ENCODE measurements around the gene IKZF4. TPM values are rescaled to one million over a fixed set of nuclear protein-coding genes. Genes with fewer than 3 reads are reported as not detected.

Gene IKZF4
- total RNA-seq, 1 experiment from 2014 or later: 13.6 TPM

GRCh38 chr12:56041552-56042429 lies 20.9 kb downstream of the IKZF4 start, which contains the start of gene RPS26 (continued):
- peak; percentile 66; the same call in 1 of the 2 replicates for TF ChIP-seq IRF1 (CRISPR knock-in tag; IDR thresholded peaks at IDR 0.05)
- TF ChIP-seq AFF4 (CRISPR knock-in tag; IDR thresholded peaks at IDR 0.05; ENCODE audit: borderline replicate concordance): no peak
- TF ChIP-seq PRRX2 (CRISPR knock-in tag; IDR thresholded peaks at IDR 0.05): no peak
- TF ChIP-seq E2F5 (CRISPR knock-in tag; IDR thresholded peaks at IDR 0.05): no peak
- no peak for TF ChIP-seq TP53 (CRISPR knock-in tag; IDR thresholded peaks at IDR 0.05)
- TF ChIP-seq ZNF512 (CRISPR knock-in tag; IDR thresholded peaks at IDR 0.05; ENCODE audit: borderline replicate concordance): no peak
- TF ChIP-seq ZNF263 (CRISPR knock-in tag; IDR thresholded peaks at IDR 0.05; ENCODE audit: low read depth): no peak
- no peak for TF ChIP-seq STAT6 (CRISPR knock-in tag; conservative IDR thresholded peaks at IDR 0.05; ENCODE audit: low read depth)
- no peak for TF ChIP-seq CTCF (IDR thresholded peaks at IDR 0.05)
- TF ChIP-seq ZMAT4 (CRISPR knock-in tag; IDR thresholded peaks at IDR 0.05): no peak
- peak; percentile 78; the same call in 1 of the 2 replicates for TF ChIP-seq FOXK1 (CRISPR knock-in tag; IDR thresholded peaks at IDR 0.05)
- TF ChIP-seq GRHL2 (CRISPR knock-in tag; IDR thresholded peaks at IDR 0.05; ENCODE audit: insufficient replicate concordance, severe bottlenecking): no peak
- TF ChIP-seq ERG (CRISPR knock-in tag; IDR thresholded peaks at IDR 0.05): no peak
- 0 out of 2 replicates have a peak, but pooled peaks have one; percentile 23 for TF ChIP-seq CDX4 (CRISPR knock-in tag; IDR thresholded peaks at IDR 0.05; ENCODE audit: borderline replicate concordance)
- peak; percentile 32; the same call in 1 of the 2 replicates for TF ChIP-seq ZNF532 (CRISPR knock-in tag; IDR thresholded peaks at IDR 0.05; ENCODE audit: borderline replicate concordance)

Measured in WTC11 (cell line).